ENCODE measurements around the gene CIBAR2.

- TF ChIP-seq HDAC6 (IDR thresholded peaks at IDR 0.05; ENCODE audit: unreplicated experiment) (no peak), EP300 (IDR thresholded peaks at IDR 0.05; ENCODE audit: borderline replicate concordance in 1 of 2, control insufficient read depth in 1 of 2, low read depth in 2 of 2, low read length in 2 of 2) (no peak; a peak in 1 of 4 replicates), RFX5 (IDR thresholded peaks at IDR 0.05; ENCODE audit: low read depth, low read length) (no peak), POLR2AphosphoS5 (IDR thresholded peaks at IDR 0.05; ENCODE audit: low read length) (no peak), MAX (IDR thresholded peaks at IDR 0.05; ENCODE audit: low read depth, low read length) (peak; percentile 40; the same call in 1 of the 2 replicates), CTCF (IDR thresholded peaks at IDR 0.05 in 2 of 3, conservative IDR thresholded peaks at IDR 0.05 in 1 of 3; ENCODE audit: control insufficient read depth in 2 of 3, extremely low read depth in 1 of 3, insufficient read depth in 1 of 3, low read depth in 3 of 3, low read length in 3 of 3) (no peak), FOXK2 (IDR thresholded peaks at IDR 0.05) (no peak), CHD1 (IDR thresholded peaks at IDR 0.05; ENCODE audit: low read depth, low read length) (no peak), SIN3A (IDR thresholded peaks at IDR 0.05; ENCODE audit: low read depth, low read length) (no peak)
These were observed 41.4 kb upstream of the CIBAR2 start for GRCh38 chr16:85153656-85154091.
